Colonic mucosa (tissue), 4 donors: ENCODE results near the gene GLB1L2. TPM values are rescaled to one million over a fixed set of nuclear protein-coding genes. Genes with fewer than 3 reads are reported as not detected.
"Not testable (repeated sequence)": the region's sequence is repeated elsewhere in the genome, so short reads cannot be mapped to it uniquely, and the experiment has no call there.

ENCODE experiments used
- DNase-seq: peaks from one replicate; pipeline ENCODE4 v3.0.0-alpha.2; 2020
- H3K27ac ChIP-seq: fragments of 200-600 bp; one replicate; pipeline ENCODE4 v1.8.0; 2021
- H3K27me3 ChIP-seq: fragments of 200-600 bp; one replicate; pipeline ENCODE4 v1.8.0; 2021
- H3K36me3 ChIP-seq: fragments of 200-600 bp; one replicate; pipeline ENCODE4 v1.8.0; 2021
- H3K4me1 ChIP-seq: fragments of 200-600 bp; one replicate; pipeline ENCODE4 v1.8.0; 2021; ENCODE audit warnings: mild to moderate bottlenecking
- H3K4me3 ChIP-seq: fragments of 200-600 bp; one replicate; pipeline ENCODE4 v1.8.0; 2021
- H3K9ac ChIP-seq, 2 donors: one replicate each; pipeline ENCODE4 v1.7.0; 2013; ENCODE audit warnings: control low read depth in 2 of 2, low read depth in 2 of 2, low read length in 2 of 2
- H3K9me3 ChIP-seq: fragments of 200-600 bp; one replicate; pipeline ENCODE4 v1.8.0; 2021
- intact Hi-C: fragments of 100-400 bp; cut with DNase I; formaldehyde crosslinking; loops from one replicate; pipeline ENCODE4 v1.14.1; 2022
- total RNA-seq, 2 donors: library from RNA; stranded (reverse); fragmentation: NEBNext Ultra II Directional in 1 of 2; extraction: Animal tissue kit (Norgen Biotek cat#: 25700) in 1 of 2; gene quantifications; one replicate each; pipeline ENCODE4 v1.2.1, GENCODE V29; 2021
- TF ChIP-seq, protein P1 (sequence below): fragments of 200-600 bp; IDR thresholded peaks from one replicate; pipeline ENCODE4 v1.8.0; 2022; ENCODE audit warnings: antibody characterized with exemption, mild to moderate bottlenecking
- donor health status: healthy.
- donor health status: DM: no; HTN: no; CAD: no.
- donor health status: DM: no; HTN: no; CAD: no.

Gene GLB1L2
- 10 to 100 TPM; 27.2 to 31.3 TPM for total RNA-seq

DNA sequence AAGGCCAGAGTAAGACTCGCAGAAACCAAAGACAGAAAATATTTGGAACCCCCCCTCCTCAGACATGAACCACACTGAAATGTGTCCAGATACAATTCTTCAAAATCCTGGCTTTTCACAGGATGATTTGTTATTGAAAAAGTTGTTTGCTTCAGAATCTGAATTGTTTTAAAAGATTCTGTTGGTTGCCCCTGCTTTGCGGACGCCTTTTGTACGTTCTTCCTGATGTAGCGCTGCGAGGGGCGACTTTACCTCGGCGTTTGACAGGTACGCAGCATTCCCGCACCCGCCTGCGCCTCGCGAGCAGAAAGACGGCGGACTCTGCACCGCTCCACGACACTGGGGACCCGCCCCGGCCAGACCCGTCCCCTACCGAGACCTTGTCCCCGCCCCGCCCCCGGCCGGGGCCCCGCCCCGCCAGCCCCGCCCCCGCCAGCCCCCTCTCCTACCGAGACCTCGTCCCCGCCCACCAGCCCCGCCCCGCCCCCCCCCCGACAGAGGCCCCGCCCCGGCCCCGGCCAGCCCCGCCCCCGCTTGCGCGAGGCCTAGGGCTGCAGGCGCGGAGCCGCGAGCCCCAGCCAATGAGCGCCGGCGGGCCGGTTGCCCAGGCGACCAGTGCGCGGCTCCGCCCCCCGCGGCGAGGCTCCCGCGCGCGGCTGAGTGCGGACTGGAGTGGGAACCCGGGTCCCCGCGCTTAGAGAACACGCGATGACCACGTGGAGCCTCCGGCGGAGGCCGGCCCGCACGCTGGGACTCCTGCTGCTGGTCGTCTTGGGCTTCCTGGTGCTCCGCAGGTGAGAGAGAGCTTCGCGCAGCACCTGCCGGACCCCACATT is at the start of gene GLB1L2:
Gene GLB1L2, plus strand, starts transcription at position 635 of the 835 bp plus-strand sequence. Its CDS starts 74 bp downstream, at position 709.
- Histone ChIP-seq H3K27ac (no peak within 1 kb of the TSS), H3K9me3 (no peaks in the 10 kb centered on the region), H3K27me3 (no peaks in the 10 kb centered on the region), H3K4me3 (peak within 1 kb of the TSS; percentile 79), H3K9ac (peak within 1 kb of the TSS; percentile 7 to 69), H3K36me3 (no peaks in the 10 kb centered on the region), H3K4me1 (no peaks in the 10 kb centered on the region)
- intact Hi-C loops = no loop called here
- DNase-seq = peak; percentile 88
- TF ChIP-seq, protein P1, sequence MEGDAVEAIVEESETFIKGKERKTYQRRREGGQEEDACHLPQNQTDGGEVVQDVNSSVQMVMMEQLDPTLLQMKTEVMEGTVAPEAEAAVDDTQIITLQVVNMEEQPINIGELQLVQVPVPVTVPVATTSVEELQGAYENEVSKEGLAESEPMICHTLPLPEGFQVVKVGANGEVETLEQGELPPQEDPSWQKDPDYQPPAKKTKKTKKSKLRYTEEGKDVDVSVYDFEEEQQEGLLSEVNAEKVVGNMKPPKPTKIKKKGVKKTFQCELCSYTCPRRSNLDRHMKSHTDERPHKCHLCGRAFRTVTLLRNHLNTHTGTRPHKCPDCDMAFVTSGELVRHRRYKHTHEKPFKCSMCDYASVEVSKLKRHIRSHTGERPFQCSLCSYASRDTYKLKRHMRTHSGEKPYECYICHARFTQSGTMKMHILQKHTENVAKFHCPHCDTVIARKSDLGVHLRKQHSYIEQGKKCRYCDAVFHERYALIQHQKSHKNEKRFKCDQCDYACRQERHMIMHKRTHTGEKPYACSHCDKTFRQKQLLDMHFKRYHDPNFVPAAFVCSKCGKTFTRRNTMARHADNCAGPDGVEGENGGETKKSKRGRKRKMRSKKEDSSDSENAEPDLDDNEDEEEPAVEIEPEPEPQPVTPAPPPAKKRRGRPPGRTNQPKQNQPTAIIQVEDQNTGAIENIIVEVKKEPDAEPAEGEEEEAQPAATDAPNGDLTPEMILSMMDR = no peak

GRCh38 chr11:134282121-134283045 is 49.4 kb upstream of the GLB1L2 start:
- H3K4me1 ChIP-seq = no peaks in the 10 kb centered on the region
- no peak overlapping the region for H3K27ac ChIP-seq
- H3K9me3 ChIP-seq = no peaks in the 10 kb centered on the region
- TF ChIP-seq, protein P1 = no peak
- H3K27me3 ChIP-seq = peaks cover 8% of the 10 kb centered on the region
- intact Hi-C loops = no loop called here
- DNase-seq = no peak
- H3K9ac ChIP-seq = no peak overlapping the region
- no peak overlapping the region for H3K4me3 ChIP-seq
- no peaks in the 10 kb centered on the region for H3K36me3 ChIP-seq

GRCh38 chr11:134283461-134284230 is 48.1 kb upstream of the GLB1L2 start:
- no peak for DNase-seq
- no peaks in the 10 kb centered on the region for H3K27me3 ChIP-seq
- intact Hi-C loops = no loop called here
- H3K4me3 ChIP-seq = no peak overlapping the region
- TF ChIP-seq, protein P1 = no peak
- no peak overlapping the region for H3K27ac ChIP-seq
- H3K9ac ChIP-seq = no peak overlapping the region
- H3K4me1 ChIP-seq = no peaks in the 10 kb centered on the region
- no peaks in the 10 kb centered on the region for H3K36me3 ChIP-seq
- H3K9me3 ChIP-seq = no peaks in the 10 kb centered on the region

- DNase-seq, H3K36me3 ChIP-seq, intact Hi-C loops, H3K4me1 ChIP-seq, H3K9me3 ChIP-seq, H3K27ac ChIP-seq, H3K4me3 ChIP-seq, H3K27me3 ChIP-seq, H3K9ac ChIP-seq: not testable (repeated sequence)
These were observed 47.4 kb upstream of the GLB1L2 start for GRCh38 chr11:134284349-134284748.

DNA sequence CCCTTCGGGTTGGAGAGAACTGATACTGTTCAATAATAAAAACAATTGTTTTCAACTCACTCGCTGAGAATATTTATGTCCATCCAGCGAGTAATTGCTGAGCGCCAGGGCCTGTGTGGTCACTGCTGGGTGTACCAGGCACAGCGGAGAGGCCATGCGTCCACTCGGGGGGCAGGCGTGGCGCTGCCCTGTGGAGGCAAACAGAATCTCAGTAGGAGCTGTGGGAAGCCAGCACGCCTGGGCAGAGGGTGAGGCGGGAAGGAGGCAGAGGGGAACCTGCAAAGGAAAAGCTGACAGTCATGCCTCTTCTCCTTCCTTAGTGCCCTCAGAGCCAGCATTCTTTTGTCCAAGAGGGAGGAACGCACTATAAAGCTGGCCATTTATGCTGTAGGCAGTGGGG is 44.2 kb upstream of the GLB1L2 start:
- H3K27ac ChIP-seq = no peak overlapping the region
- no peak overlapping the region for H3K9ac ChIP-seq
- H3K4me3 ChIP-seq = no peak overlapping the region
- H3K27me3 ChIP-seq = no peaks in the 10 kb centered on the region
- H3K9me3 ChIP-seq = no peaks in the 10 kb centered on the region
- no peaks in the 10 kb centered on the region for H3K36me3 ChIP-seq
- DNase-seq = no peak
- no peaks in the 10 kb centered on the region for H3K4me1 ChIP-seq
- intact Hi-C loops = no loop called here
- TF ChIP-seq, protein P1 = no peak
